ENCODE data around the gene HSPB7. TPM values are rescaled to one million over a fixed set of nuclear protein-coding genes. Genes with fewer than 3 reads are reported as not detected.
"Not testable (repeated sequence)": the region's sequence is repeated elsewhere in the genome, so short reads cannot be mapped to it uniquely, and the experiment has no call there.

HSPB7 gene
- total and polyA plus RNA-seq, 2 donors (not counting 3 experiments of a cell fraction or from before 2014, with no cell fraction given) = not detected

DNA sequence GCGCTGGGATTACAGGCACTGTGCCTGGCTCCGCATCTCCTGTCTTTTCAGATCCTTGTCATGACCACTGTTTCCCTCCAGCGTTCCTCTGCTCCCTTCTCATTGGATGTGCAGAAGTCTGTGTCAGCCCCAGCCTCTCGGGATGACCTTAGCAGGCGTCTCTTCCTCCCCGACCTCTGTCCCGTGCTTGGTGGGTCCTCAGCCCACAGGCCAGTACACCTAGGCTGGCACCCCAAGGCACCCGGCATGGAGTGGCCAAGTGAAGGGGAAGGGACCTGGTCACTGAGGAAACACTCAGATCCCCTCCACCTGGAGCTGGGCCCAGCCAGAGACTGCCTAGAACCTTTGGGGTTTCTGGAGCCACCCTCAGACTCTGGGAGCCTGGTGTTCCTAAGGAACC, 23.4 kb upstream of the HSPB7 start:
- H3K79me2 ChIP-seq (ENCODE audit: control insufficient read depth, insufficient read depth, low read length) = no peaks in the 10 kb centered on the region
- H4K20me1 ChIP-seq (replicated peaks; ENCODE audit: control insufficient read depth, extremely low read depth, insufficient read depth, low read length) = no peaks in the 10 kb centered on the region
- BruUV-seq (replicated peaks) = no TSS peak
- no peaks in the 10 kb centered on the region for H3K27me3 ChIP-seq (ENCODE audit: control insufficient read depth in 2 of 2, insufficient read depth in 2 of 2, low read length in 2 of 2)
- H3K4me3 ChIP-seq (replicated peaks in 1 of 3; ENCODE audit: insufficient read depth in 1 of 3, low read depth in 1 of 3, low read length in 3 of 3) = no peak overlapping the region
- no peaks in the 10 kb centered on the region for H3K36me3 ChIP-seq (ENCODE audit: control insufficient read depth in 2 of 2, extremely low read depth in 1 of 2, insufficient read depth in 2 of 2, low read length in 2 of 2)
- no peaks in the 10 kb centered on the region for H3K9me1 ChIP-seq (replicated peaks; ENCODE audit: control insufficient read depth, extremely low read depth, insufficient read depth, low read length)
- dilution Hi-C loops (cut with MboI; ENCODE audit: extremely low pct_ligation_motif_present, low sequenced_read_pairs) = no loop called here
- intact Hi-C loops (cut with micrococcal nuclease) = no loop called here
- H2AFZ ChIP-seq (ENCODE audit: low read depth, low read length) = no peak overlapping the region
- H3K4me1 ChIP-seq (ENCODE audit: control insufficient read depth, extremely low read depth, insufficient read depth, low read length) = no peaks in the 10 kb centered on the region
- FAIRE-seq (no peak), DNase-seq (ENCODE audit: low read depth, low spot score) (no peak)
- CTCF ChIA-PET = no interaction called here
- no peak overlapping the region for H3K27ac ChIP-seq (ENCODE audit: insufficient read depth, low read depth, low read length)
- TF ChIP-seq JUN (IDR thresholded peaks at IDR 0.05; ENCODE audit: borderline replicate concordance, insufficient read depth, insufficient read length, low read depth) (no peak), POLR2A (IDR thresholded peaks at IDR 0.05; ENCODE audit: low read depth, low read length) (no peak), GATA2 (IDR thresholded peaks at IDR 0.05; ENCODE audit: insufficient read depth, insufficient read length, low read depth, low read length) (no peak), MYC (IDR thresholded peaks at IDR 0.05; ENCODE audit: low read depth, low read length) (no peak), FOS (IDR thresholded peaks at IDR 0.05; ENCODE audit: borderline replicate concordance, insufficient read depth, low read length) (no peak), POLR2AphosphoS5 (IDR thresholded peaks at IDR 0.05; ENCODE audit: insufficient read depth, low read depth, low read length) (no peak), EZH2 (IDR thresholded peaks at IDR 0.05; ENCODE audit: borderline replicate concordance, low read depth, low read length, severe bottlenecking) (no peak)
- TF ChIP-seq, protein P1, sequence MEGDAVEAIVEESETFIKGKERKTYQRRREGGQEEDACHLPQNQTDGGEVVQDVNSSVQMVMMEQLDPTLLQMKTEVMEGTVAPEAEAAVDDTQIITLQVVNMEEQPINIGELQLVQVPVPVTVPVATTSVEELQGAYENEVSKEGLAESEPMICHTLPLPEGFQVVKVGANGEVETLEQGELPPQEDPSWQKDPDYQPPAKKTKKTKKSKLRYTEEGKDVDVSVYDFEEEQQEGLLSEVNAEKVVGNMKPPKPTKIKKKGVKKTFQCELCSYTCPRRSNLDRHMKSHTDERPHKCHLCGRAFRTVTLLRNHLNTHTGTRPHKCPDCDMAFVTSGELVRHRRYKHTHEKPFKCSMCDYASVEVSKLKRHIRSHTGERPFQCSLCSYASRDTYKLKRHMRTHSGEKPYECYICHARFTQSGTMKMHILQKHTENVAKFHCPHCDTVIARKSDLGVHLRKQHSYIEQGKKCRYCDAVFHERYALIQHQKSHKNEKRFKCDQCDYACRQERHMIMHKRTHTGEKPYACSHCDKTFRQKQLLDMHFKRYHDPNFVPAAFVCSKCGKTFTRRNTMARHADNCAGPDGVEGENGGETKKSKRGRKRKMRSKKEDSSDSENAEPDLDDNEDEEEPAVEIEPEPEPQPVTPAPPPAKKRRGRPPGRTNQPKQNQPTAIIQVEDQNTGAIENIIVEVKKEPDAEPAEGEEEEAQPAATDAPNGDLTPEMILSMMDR (IDR thresholded peaks at IDR 0.05; ENCODE audit: extremely low read depth in 1 of 2, insufficient read depth in 1 of 2, low read depth in 1 of 2, low read length in 2 of 2) = no peak
- TF ChIP-seq, protein P2, sequence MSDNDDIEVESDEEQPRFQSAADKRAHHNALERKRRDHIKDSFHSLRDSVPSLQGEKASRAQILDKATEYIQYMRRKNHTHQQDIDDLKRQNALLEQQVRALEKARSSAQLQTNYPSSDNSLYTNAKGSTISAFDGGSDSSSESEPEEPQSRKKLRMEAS (IDR thresholded peaks at IDR 0.05; ENCODE audit: insufficient read depth, insufficient read length) = no peak
- H3K4me2 ChIP-seq (ENCODE audit: insufficient read depth, low read length) = no peak overlapping the region
- no peak overlapping the region for H3K9ac ChIP-seq (replicated peaks; ENCODE audit: extremely low read depth, insufficient read depth, low read length)
- no peaks in the 10 kb centered on the region for H3K9me3 ChIP-seq (replicated peaks; ENCODE audit: control insufficient read depth, insufficient read depth, low read length)
- POLR2A ChIA-PET = interaction anchor here (0.6 kb wide), 1 partner anchor 207 kb away, joined by 3 read pairs; no protein-coding TSS in a partner anchor

- FAIRE-seq; H3K79me2 ChIP-seq (ENCODE audit: control insufficient read depth, insufficient read depth, low read length); POLR2A ChIA-PET; H4K20me1 ChIP-seq (replicated peaks; ENCODE audit: control insufficient read depth, extremely low read depth, insufficient read depth, low read length); H3K4me2 ChIP-seq (ENCODE audit: insufficient read depth, low read length); H3K9me1 ChIP-seq (replicated peaks; ENCODE audit: control insufficient read depth, extremely low read depth, insufficient read depth, low read length); DNase-seq (ENCODE audit: low read depth, low spot score); BruUV-seq (replicated peaks); H3K9ac ChIP-seq (replicated peaks; ENCODE audit: extremely low read depth, insufficient read depth, low read length); H3K4me3 ChIP-seq (replicated peaks in 1 of 3; ENCODE audit: insufficient read depth in 1 of 3, low read depth in 1 of 3, low read length in 3 of 3); H3K27me3 ChIP-seq (ENCODE audit: control insufficient read depth in 2 of 2, insufficient read depth in 2 of 2, low read length in 2 of 2); H3K9me3 ChIP-seq (replicated peaks; ENCODE audit: control insufficient read depth, insufficient read depth, low read length); CTCF ChIA-PET; H3K36me3 ChIP-seq (ENCODE audit: control insufficient read depth in 2 of 2, extremely low read depth in 1 of 2, insufficient read depth in 2 of 2, low read length in 2 of 2); H3K27ac ChIP-seq (ENCODE audit: insufficient read depth, low read depth, low read length); dilution Hi-C loops (cut with MboI; ENCODE audit: extremely low pct_ligation_motif_present, low sequenced_read_pairs); H2AFZ ChIP-seq (ENCODE audit: low read depth, low read length); H3K4me1 ChIP-seq (ENCODE audit: control insufficient read depth, extremely low read depth, insufficient read depth, low read length): not testable (repeated sequence)
- intact Hi-C loops (cut with micrococcal nuclease) = loop anchor here (1.0 kb wide), 1 partner anchor 22 kb away; no protein-coding TSS in a partner anchor
Observed at GRCh38 chr1:16039871-16040270, 22.0 kb upstream of the HSPB7 start.

Measured in endothelial cell of umbilical vein (primary cell).